ENCODE data around the gene SLC16A13.
A peak's percentile ranks its signal among the peaks of the same experiment; 100 is the strongest.
"Not testable (repeated sequence)": the region's sequence is repeated elsewhere in the genome, so short reads cannot be mapped to it uniquely, and the experiment has no call there.

GRCh38 chr17:7046725-7047397 is 11.0 kb downstream of the SLC16A13 start:
- TF ChIP-seq, protein P1, sequence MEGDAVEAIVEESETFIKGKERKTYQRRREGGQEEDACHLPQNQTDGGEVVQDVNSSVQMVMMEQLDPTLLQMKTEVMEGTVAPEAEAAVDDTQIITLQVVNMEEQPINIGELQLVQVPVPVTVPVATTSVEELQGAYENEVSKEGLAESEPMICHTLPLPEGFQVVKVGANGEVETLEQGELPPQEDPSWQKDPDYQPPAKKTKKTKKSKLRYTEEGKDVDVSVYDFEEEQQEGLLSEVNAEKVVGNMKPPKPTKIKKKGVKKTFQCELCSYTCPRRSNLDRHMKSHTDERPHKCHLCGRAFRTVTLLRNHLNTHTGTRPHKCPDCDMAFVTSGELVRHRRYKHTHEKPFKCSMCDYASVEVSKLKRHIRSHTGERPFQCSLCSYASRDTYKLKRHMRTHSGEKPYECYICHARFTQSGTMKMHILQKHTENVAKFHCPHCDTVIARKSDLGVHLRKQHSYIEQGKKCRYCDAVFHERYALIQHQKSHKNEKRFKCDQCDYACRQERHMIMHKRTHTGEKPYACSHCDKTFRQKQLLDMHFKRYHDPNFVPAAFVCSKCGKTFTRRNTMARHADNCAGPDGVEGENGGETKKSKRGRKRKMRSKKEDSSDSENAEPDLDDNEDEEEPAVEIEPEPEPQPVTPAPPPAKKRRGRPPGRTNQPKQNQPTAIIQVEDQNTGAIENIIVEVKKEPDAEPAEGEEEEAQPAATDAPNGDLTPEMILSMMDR (IDR thresholded peaks at IDR 0.05; ENCODE audit: poor library complexity), result not testable (repeated sequence)
- peak; percentile 35 for TF ChIP-seq EZH2 (IDR thresholded peaks at IDR 0.05; ENCODE audit: borderline replicate concordance)

Data from hepatocyte (in vitro differentiated cells).